Muscle of leg (tissue), 11 donors: ENCODE data around the gene SLC30A2. TPM values are rescaled to one million over a fixed set of nuclear protein-coding genes. Genes with fewer than 3 reads are reported as not detected.

ENCODE experiments used
- DNase-seq: peaks from one replicate; pipeline ENCODE4 v3.0.0; 2013
- H3K27ac ChIP-seq: one replicate; pipeline ENCODE4 v1.5.1; 2013; ENCODE audit warnings: mild to moderate bottlenecking, low read length, control low read depth
- H3K27me3 ChIP-seq: one replicate; pipeline ENCODE4 v1.6.1; 2013; ENCODE audit warnings: low read length; ENCODE audit not compliant: control insufficient read depth, insufficient read depth
- H3K36me3 ChIP-seq: one replicate; pipeline ENCODE4 v1.6.1; 2013; ENCODE audit warnings: low read length; ENCODE audit not compliant: control insufficient read depth, insufficient read depth
- H3K4me1 ChIP-seq: one replicate; pipeline ENCODE4 v1.6.1; 2013; ENCODE audit warnings: low read length; ENCODE audit not compliant: control insufficient read depth, insufficient read depth
- H3K4me3 ChIP-seq: one replicate; pipeline ENCODE4 v1.5.1; 2013; ENCODE audit warnings: low read length, control low read depth
- H3K9me3 ChIP-seq: replicated peaks from 2 replicates; pipeline ENCODE4 v1.6.1; 2013; ENCODE audit warnings: low read depth, low read length; ENCODE audit not compliant: control insufficient read depth
- WGBS: methylation state at CpG from one replicate; pipeline ENCODE4 v1.1.5; 2013; ENCODE audit warnings: missing lambda C conversion rate; ENCODE audit not compliant: insufficient coverage; 5-methylcytosine and 5-hydroxymethylcytosine counted together
- polyA plus RNA-seq, 8 donors: library from polyadenylated mRNA; unstranded; fragments of 120-200 nt; gene quantifications; one replicate each; pipeline versions ENCODE4 v1.2.1 to v1.2.3, GENCODE V29; 2013; ENCODE audit warnings: inconsistent platforms in 1 of 8, low replicate concordance in 1 of 8; ENCODE audit not compliant: insufficient read length in 8 of 8, insufficient read depth in 1 of 8
- total RNA-seq: library from RNA; stranded (reverse); fragments of 120-200 nt; gene quantifications from one replicate; pipeline ENCODE4 v1.2.4, GENCODE V29; 2013

Gene SLC30A2
- total and polyA plus RNA-seq, 9 donors = 0.29 to 2.0 (median 0.69) TPM

DNA sequence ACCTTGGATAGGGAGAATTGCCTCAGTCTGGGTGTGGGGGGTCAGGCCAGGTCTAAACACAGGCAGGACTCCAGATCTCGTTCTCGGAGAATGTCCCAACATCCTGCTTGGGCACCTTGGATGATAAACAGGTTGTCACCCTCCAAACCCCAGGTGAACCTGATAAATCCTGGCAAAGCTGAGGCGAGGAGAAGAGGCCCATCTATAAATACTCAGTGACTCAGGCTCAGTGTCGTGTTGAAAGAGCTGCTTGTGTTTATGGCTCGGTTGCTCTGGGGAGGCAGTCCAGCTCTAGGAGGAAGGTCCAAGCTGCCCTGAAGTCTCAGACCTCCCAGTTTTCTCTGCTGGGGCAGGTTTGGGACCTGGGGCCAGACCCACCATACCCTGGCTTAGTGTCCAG lies 37.3 kb upstream of the SLC30A2 start:
- WGBS = 13% methylated on average over 3 of the region's 5 CpGs
- H3K27me3 ChIP-seq = peaks cover 7% of the 10 kb centered on the region
- H3K27ac ChIP-seq = peak overlapping the region; percentile 57
- peak; percentile 36 for DNase-seq
- H3K9me3 ChIP-seq = no peaks in the 10 kb centered on the region
- H3K36me3 ChIP-seq = no peaks in the 10 kb centered on the region
- no peak overlapping the region for H3K4me3 ChIP-seq
- peaks cover 7% of the 10 kb centered on the region for H3K4me1 ChIP-seq

GRCh38 chr1:26082020-26082350 lies 36.1 kb upstream of the SLC30A2 start:
- Histone ChIP-seq H3K4me3 (no peak overlapping the region), H3K36me3 (no peaks in the 10 kb centered on the region), H3K27ac (no peak overlapping the region), H3K4me1 (peaks cover 7% of the 10 kb centered on the region), H3K27me3 (peaks cover 7% of the 10 kb centered on the region), H3K9me3 (no peaks in the 10 kb centered on the region)
- 82% methylated on average over 1 of the region's 3 CpGs for WGBS
- DNase-seq = no peak

GRCh38 chr1:26081267-26082019 lies 35.5 kb upstream of the SLC30A2 start:
- Histone ChIP-seq H3K4me1 (peaks cover 7% of the 10 kb centered on the region), H3K27me3 (peaks cover 7% of the 10 kb centered on the region), H3K27ac (no peak overlapping the region), H3K9me3 (no peaks in the 10 kb centered on the region), H3K4me3 (no peak overlapping the region), H3K36me3 (no peaks in the 10 kb centered on the region)
- WGBS = 49% methylated on average over 4 of the region's 8 CpGs
- DNase-seq = no peak

GRCh38 chr1:26079960-26080814 lies 34.3 kb upstream of the SLC30A2 start:
- no peak overlapping the region for H3K27ac ChIP-seq
- peaks cover 7% of the 10 kb centered on the region for H3K27me3 ChIP-seq
- H3K9me3 ChIP-seq = no peaks in the 10 kb centered on the region
- H3K36me3 ChIP-seq = no peaks in the 10 kb centered on the region
- WGBS = 78% methylated on average over 1 of the region's 9 CpGs
- H3K4me1 ChIP-seq = peaks cover 7% of the 10 kb centered on the region
- DNase-seq = no peak
- no peak overlapping the region for H3K4me3 ChIP-seq

DNA sequence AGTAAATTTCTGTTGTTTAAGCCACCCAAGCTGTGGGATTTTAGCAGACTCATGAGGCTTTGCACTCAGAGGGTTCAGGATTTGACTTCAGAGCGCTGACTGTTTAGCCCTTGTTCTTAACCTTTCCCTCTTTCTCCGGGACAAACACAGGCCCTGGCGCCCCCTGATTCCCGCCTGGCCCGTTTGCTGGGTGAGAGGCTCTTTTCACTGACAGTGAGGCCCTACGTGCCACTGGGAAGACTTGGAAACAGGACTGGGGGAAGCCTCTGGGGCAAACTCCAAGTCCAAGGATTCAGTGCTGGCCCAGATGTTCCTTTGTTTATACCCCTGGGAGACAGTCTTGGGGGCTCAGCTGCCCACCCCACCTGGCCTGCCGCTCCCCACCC lies 33.3 kb upstream of the SLC30A2 start:
- Histone ChIP-seq H3K4me3 (no peak overlapping the region), H3K27me3 (no peaks in the 10 kb centered on the region), H3K27ac (no peak overlapping the region), H3K36me3 (no peaks in the 10 kb centered on the region), H3K9me3 (no peaks in the 10 kb centered on the region), H3K4me1 (peaks cover 7% of the 10 kb centered on the region)
- DNase-seq = no peak
- WGBS = 36% methylated on average over 7 of the region's 7 CpGs

DNA sequence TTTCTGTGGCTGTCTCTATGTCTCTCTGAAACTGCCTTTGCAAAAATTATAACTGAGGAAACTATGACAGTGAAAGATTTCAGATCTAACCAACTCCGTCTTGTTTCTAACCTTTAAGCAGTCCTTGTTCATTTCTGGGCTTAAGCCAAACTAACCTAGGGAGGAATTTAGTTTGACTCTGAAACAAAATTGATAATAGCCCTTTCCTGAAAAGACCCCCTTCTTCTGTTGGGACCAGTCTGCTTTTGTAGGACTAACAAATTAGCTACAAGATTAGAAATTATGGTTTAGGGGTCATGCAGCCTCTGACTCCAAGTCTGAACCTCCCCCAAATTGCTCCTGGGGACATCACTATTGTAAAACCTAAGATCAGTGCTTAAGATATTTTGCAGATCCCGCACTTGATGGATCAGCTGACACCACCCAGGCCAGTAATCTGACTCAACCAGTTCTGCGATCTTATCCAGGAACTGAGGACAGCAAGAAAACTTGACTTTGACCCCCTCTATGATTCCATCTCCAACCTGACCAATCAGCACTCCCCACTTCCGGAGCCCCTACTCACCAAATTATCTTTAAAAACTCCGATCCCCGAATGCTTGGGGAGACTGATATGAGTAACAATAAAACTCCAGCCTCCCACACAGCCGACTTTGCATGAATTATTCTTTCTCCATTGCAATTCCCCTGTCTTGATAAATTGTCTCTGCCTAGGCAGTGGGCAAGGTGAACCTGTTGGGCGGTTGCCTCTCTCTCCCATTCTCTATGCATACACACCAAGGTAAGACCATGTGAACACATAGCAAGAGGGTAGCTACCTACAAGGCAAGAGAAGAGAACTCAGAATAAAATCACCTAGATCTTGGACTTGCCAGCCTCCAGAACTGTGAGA lies 32.6 kb upstream of the SLC30A2 start:
- Histone ChIP-seq H3K27me3 (no peaks in the 10 kb centered on the region), H3K36me3 (no peaks in the 10 kb centered on the region), H3K4me1 (peaks cover 6% of the 10 kb centered on the region), H3K9me3 (no peaks in the 10 kb centered on the region), H3K27ac (no peak overlapping the region), H3K4me3 (no peak overlapping the region)
- WGBS = 49% methylated on average over 6 of the region's 8 CpGs
- DNase-seq = no peak

- Histone ChIP-seq H3K27ac (no peak overlapping the region), H3K27me3 (peaks cover 1% of the 10 kb centered on the region), H3K4me3 (no peak overlapping the region), H3K9me3 (no peaks in the 10 kb centered on the region), H3K4me1 (peaks cover 4% of the 10 kb centered on the region), H3K36me3 (no peaks in the 10 kb centered on the region)
- WGBS = no CpG with 5 or more reads among the region's 1 CpG
- no peak for DNase-seq
Measured at GRCh38 chr1:26077524-26077923, 31.6 kb upstream of the SLC30A2 start.

- DNase-seq = no peak
- H3K27me3 ChIP-seq = peaks cover 4% of the 10 kb centered on the region
- no peak overlapping the region for H3K4me3 ChIP-seq
- WGBS = 60% methylated on average over 1 of the region's 3 CpGs
- H3K27ac ChIP-seq = no peak overlapping the region
- peaks cover 7% of the 10 kb centered on the region for H3K4me1 ChIP-seq
- H3K36me3 ChIP-seq = no peaks in the 10 kb centered on the region
- H3K9me3 ChIP-seq = no peaks in the 10 kb centered on the region
Measured at GRCh38 chr1:26075421-26076144, 29.7 kb upstream of the SLC30A2 start.

GRCh38 chr1:26072305-26072704 lies 26.4 kb upstream of the SLC30A2 start:
- peaks cover 9% of the 10 kb centered on the region for H3K27me3 ChIP-seq
- no peaks in the 10 kb centered on the region for H3K9me3 ChIP-seq
- DNase-seq = peak; percentile 32
- 25% methylated on average over 1 of the region's 6 CpGs for WGBS
- peaks cover 14% of the 10 kb centered on the region for H3K4me1 ChIP-seq
- no peak overlapping the region for H3K27ac ChIP-seq
- H3K4me3 ChIP-seq = no peak overlapping the region
- no peaks in the 10 kb centered on the region for H3K36me3 ChIP-seq
